GM19023 (cell line): ENCODE measurements around the gene YPEL3.

Experiments
- ATAC-seq: cut with Tn5 transposase; IDR thresholded peaks from one replicate; pipeline ENCODE4 v1.9.1; 2021; ENCODE audit warnings: mild to moderate bottlenecking, moderate library complexity; ENCODE audit not compliant: unreplicated experiment

YPEL3 gene

GRCh38 chr16:30053376-30054015 is 42.5 kb downstream of the YPEL3 start:
- ATAC-seq = peak; percentile 33

DNA sequence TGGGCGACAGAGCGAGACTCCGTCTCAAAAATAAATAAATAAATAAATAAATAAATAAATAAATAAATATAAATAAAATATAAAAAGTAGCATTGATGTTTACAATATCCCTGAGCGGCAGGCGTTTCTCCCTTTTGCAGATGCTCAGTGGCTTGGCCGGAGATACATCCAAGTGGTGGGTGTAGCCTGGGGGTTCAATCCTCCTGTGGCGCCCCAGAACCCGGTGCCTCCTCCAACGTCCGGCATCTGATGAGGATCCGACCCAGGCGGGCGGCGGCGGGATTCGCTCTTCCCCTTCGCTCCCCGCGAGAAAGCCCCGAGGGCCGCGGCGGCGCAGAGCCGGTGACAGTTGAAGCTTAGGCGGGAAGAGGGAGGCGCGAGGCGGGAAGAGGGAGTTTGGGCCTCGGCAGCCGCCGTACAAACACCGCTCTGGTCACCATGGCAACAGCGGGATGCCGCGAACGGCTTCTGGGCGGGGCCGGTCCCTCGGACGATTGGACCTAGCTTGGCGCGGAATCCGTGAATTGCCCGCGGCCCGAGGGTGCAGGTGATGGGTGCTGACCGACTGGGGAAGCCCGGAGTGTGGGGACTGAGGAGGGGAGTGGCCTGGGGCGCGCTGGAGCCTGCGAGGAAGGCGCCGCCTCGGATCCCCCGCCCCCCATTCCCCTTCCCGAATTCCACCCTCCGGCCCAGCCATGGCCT is 43.2 kb downstream of the YPEL3 start:
- peak; percentile 67 for ATAC-seq

- ATAC-seq = no peak
Observed at GRCh38 chr16:30051518-30051917, 44.5 kb downstream of the YPEL3 start.

- ATAC-seq = no peak
Observed at GRCh38 chr16:30049871-30050270, 46.1 kb downstream of the YPEL3 start.

DNA sequence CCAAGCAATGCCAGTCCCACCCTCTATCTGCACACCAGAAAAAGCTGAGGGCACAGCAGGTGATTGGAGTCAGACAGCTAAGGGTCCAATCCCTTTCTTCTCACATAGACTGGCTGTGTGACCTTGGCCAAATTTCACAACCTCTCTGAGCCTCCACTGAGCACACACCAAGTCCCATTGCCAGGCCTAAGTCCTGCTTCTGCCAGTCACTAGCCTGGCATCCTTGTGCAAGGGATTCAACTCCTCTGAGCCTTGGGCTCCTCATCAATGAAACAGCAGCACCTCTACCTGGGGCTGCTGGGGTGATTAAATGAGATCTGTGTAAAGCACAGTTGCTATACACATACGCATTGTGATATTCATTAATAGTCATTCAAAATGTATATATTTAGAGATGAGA is 49.4 kb downstream of the YPEL3 start:
- no peak for ATAC-seq

GRCh38 chr16:30046178-30046577 is 49.8 kb downstream of the YPEL3 start:
- ATAC-seq = no peak
